ENCODE measurements around the gene URB1.

DNA sequence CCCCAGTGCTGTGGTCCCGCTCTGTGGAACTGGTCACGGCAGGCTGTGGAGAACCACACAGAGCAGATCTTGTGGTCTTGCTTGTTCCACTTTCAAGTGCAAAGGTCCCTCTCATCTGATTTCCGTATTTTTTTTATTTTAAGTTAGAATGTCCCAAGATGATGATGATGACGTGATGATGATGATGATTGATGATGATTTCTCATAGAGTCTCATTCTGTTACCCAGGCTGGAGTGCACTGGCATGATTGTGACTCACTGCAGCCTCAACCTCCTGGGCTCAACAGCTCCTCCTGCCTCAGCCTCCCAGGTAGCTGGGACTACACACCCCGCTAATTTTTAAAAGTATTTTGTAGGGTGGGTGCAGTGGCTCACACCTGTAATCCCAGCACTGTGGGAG lies 31.9 kb upstream of the URB1 start:
- TF ChIP-seq, protein P1, sequence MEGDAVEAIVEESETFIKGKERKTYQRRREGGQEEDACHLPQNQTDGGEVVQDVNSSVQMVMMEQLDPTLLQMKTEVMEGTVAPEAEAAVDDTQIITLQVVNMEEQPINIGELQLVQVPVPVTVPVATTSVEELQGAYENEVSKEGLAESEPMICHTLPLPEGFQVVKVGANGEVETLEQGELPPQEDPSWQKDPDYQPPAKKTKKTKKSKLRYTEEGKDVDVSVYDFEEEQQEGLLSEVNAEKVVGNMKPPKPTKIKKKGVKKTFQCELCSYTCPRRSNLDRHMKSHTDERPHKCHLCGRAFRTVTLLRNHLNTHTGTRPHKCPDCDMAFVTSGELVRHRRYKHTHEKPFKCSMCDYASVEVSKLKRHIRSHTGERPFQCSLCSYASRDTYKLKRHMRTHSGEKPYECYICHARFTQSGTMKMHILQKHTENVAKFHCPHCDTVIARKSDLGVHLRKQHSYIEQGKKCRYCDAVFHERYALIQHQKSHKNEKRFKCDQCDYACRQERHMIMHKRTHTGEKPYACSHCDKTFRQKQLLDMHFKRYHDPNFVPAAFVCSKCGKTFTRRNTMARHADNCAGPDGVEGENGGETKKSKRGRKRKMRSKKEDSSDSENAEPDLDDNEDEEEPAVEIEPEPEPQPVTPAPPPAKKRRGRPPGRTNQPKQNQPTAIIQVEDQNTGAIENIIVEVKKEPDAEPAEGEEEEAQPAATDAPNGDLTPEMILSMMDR (tag by site-specific recombination; IDR thresholded peaks at IDR 0.05), result no peak
- no peak for TF ChIP-seq ZSCAN16 (tag by site-specific recombination; IDR thresholded peaks at IDR 0.05)
- TF ChIP-seq, protein P2, sequence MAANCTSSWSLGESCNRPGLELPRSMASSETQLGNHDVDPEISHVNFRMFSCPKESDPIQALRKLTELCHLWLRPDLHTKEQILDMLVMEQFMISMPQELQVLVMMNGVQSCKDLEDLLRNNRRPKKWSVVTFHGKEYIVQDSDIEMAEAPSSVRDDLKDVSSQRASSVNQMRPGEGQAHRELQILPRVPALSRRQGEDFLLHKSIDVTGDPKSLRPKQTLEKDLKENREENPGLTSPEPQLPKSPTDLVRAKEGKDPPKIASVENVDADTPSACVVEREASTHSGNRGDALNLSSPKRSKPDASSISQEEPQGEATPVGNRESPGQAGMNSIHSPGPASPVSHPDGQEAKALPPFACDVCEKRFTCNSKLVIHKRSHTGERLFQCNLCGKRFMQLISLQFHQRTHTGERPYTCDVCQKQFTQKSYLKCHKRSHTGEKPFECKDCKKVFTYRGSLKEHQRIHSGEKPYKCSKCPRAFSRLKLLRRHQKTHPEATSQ (tag by site-specific recombination; IDR thresholded peaks at IDR 0.05), result no peak
- TF ChIP-seq, protein P3, sequence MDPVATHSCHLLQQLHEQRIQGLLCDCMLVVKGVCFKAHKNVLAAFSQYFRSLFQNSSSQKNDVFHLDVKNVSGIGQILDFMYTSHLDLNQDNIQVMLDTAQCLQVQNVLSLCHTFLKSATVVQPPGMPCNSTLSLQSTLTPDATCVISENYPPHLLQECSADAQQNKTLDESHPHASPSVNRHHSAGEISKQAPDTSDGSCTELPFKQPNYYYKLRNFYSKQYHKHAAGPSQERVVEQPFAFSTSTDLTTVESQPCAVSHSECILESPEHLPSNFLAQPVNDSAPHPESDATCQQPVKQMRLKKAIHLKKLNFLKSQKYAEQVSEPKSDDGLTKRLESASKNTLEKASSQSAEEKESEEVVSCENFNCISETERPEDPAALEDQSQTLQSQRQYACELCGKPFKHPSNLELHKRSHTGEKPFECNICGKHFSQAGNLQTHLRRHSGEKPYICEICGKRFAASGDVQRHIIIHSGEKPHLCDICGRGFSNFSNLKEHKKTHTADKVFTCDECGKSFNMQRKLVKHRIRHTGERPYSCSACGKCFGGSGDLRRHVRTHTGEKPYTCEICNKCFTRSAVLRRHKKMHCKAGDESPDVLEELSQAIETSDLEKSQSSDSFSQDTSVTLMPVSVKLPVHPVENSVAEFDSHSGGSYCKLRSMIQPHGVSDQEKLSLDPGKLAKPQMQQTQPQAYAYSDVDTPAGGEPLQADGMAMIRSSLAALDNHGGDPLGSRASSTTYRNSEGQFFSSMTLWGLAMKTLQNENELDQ (tag by site-specific recombination; IDR thresholded peaks at IDR 0.05; ENCODE audit: low read depth), result no peak
- TF ChIP-seq ZNF747 (tag by site-specific recombination; IDR thresholded peaks at IDR 0.05), result no peak
- TF ChIP-seq, protein P4, sequence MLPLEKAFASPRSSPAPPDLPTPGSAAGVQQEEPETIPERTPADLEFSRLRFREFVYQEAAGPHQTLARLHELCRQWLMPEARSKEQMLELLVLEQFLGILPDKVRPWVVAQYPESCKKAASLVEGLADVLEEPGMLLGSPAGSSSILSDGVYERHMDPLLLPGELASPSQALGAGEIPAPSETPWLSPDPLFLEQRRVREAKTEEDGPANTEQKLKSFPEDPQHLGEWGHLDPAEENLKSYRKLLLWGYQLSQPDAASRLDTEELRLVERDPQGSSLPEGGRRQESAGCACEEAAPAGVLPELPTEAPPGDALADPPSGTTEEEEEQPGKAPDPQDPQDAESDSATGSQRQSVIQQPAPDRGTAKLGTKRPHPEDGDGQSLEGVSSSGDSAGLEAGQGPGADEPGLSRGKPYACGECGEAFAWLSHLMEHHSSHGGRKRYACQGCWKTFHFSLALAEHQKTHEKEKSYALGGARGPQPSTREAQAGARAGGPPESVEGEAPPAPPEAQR (tag by site-specific recombination; IDR thresholded peaks at IDR 0.05), result no peak
- no peak for TF ChIP-seq ZNF335 (tag by site-specific recombination; conservative IDR thresholded peaks at IDR 0.05)
- no peak for TF ChIP-seq ZEB2 (tag by site-specific recombination; IDR thresholded peaks at IDR 0.05)
- no peak for TF ChIP-seq KLF10 (tag by site-specific recombination; IDR thresholded peaks at IDR 0.05)

All from HEK293 (cell line).